HepG2 (cell line): Measurements from ENCODE around the gene JUND. TPM values are rescaled to one million over a fixed set of nuclear protein-coding genes. Genes with fewer than 3 reads are reported as not detected.

Experiments used
- ATF4 ChIP-seq, 2 experiments: fragments of 450-650 bp in 1 of 2; sonication (generic) in 1 of 2; formaldehyde crosslinking; IDR thresholded peaks; 2 replicates each; pipeline versions ENCODE4 v1.5.0 to v1.8.0; 2020 to 2022; ENCODE audit warnings: mild to moderate bottlenecking in 1 of 2, missing genetic modification reagents in 1 of 2
- BCLAF1 ChIP-seq: fragments of 450-650 bp; IDR thresholded peaks from 2 replicates; pipeline ENCODE4 v1.6.1; 2017; ENCODE audit warnings: mild to moderate bottlenecking
- CHD2 ChIP-seq: IDR thresholded peaks from 2 replicates; pipeline ENCODE4 v1.6.1; 2011; ENCODE audit warnings: low read depth, low read length, improper control_type of control experiment
- FOSL2 ChIP-seq: sonication (generic); formaldehyde crosslinking; IDR thresholded peaks from 2 replicates; pipeline ENCODE4 v1.4.0; 2020; ENCODE audit warnings: missing genetic modification reagents
- GTF2F1 ChIP-seq: fragments of 150-350 bp; IDR thresholded peaks from 2 replicates; pipeline ENCODE4 v1.6.1; 2014; ENCODE audit warnings: low read length
- MED1 ChIP-seq: sonication (generic); formaldehyde crosslinking; IDR thresholded peaks from 2 replicates; pipeline ENCODE4 v1.4.0; 2020; ENCODE audit warnings: missing genetic modification reagents
- NCOA5 ChIP-seq: sonication (generic); formaldehyde crosslinking; IDR thresholded peaks from 2 replicates; pipeline ENCODE4 v1.4.0; 2020; ENCODE audit warnings: missing genetic modification reagents
- RERE ChIP-seq: IDR thresholded peaks from 2 replicates; pipeline ENCODE4 v1.6.1; 2016; ENCODE audit warnings: low read depth, missing genetic modification reagents, missing compliant biosample characterization
- TP53 ChIP-seq: sonication (generic); formaldehyde crosslinking; conservative IDR thresholded peaks from 2 replicates; pipeline ENCODE4 v1.4.0; 2020; ENCODE audit warnings: missing genetic modification reagents
- ZBTB49 ChIP-seq: sonication (generic); formaldehyde crosslinking; IDR thresholded peaks from 2 replicates; pipeline ENCODE4 v1.4.0; 2020; ENCODE audit warnings: missing genetic modification reagents, borderline replicate concordance
- ZNF556 ChIP-seq: sonication (generic); formaldehyde crosslinking; IDR thresholded peaks from 2 replicates; pipeline ENCODE4 v1.4.0; 2020; ENCODE audit warnings: mild to moderate bottlenecking, missing genetic modification reagents, borderline replicate concordance
- ZNF672 ChIP-seq: sonication (generic); formaldehyde crosslinking; IDR thresholded peaks from 2 replicates; pipeline ENCODE4 v1.8.1; 2022; ENCODE audit warnings: missing genetic modification reagents
- ZNF761 ChIP-seq: sonication (generic); formaldehyde crosslinking; conservative IDR thresholded peaks from 2 replicates; pipeline ENCODE4 v1.4.0; 2020; ENCODE audit warnings: mild to moderate bottlenecking, missing genetic modification reagents
- ZNF772 ChIP-seq: sonication (generic); formaldehyde crosslinking; IDR thresholded peaks from 2 replicates; pipeline ENCODE4 v1.5.0; 2020; ENCODE audit warnings: mild to moderate bottlenecking, missing genetic modification reagents
- ZNF773 ChIP-seq: sonication (generic); formaldehyde crosslinking; IDR thresholded peaks from 2 replicates; pipeline ENCODE4 v1.4.0; 2020; ENCODE audit warnings: missing genetic modification reagents, borderline replicate concordance
- ZNF782 ChIP-seq: sonication (generic); formaldehyde crosslinking; IDR thresholded peaks from 2 replicates; pipeline ENCODE4 v1.4.0; 2020; ENCODE audit warnings: missing genetic modification reagents, mild to moderate bottlenecking, borderline replicate concordance
- ZSCAN9 ChIP-seq: IDR thresholded peaks from 2 replicates; pipeline ENCODE4 v1.6.1; 2016; ENCODE audit warnings: borderline replicate concordance
- polyA plus RNA-seq, 8 experiments: library from polyadenylated mRNA; depleted of rRNA in 3 of 8; stranded (reverse) in 7 of 8; unstranded in 1 of 8; fragments of >200 nt; fragmentation: Illumina TruSeq in 4 of 8; extraction: Trizol in 4 of 8; gene quantifications; 2 replicates each; pipeline versions ENCODE4 v1.2.1 to v1.2.3, GENCODE V29; 2011 to 2016; ENCODE audit warnings: low read depth in 4 of 8, missing spikeins in 1 of 8, mixed read lengths in 1 of 8; ENCODE audit not compliant: insufficient read depth in 1 of 8
- total RNA-seq, 5 experiments: library from RNA; depleted of rRNA; stranded (reverse); fragments of >200 nt; fragmentation: Illumina TruSeq; extraction: Trizol; gene quantifications; 2 replicates each; pipeline ENCODE4 v1.2.3, GENCODE V29; 2016; ENCODE audit warnings: low read depth in 1 of 5

Gene JUND
- total and polyA plus RNA-seq, 2 of the 13 experiments (the other 11 are each of a cell fraction or from before 2014, with no cell fraction given), result 41.2 to 59.8 TPM

DNA sequence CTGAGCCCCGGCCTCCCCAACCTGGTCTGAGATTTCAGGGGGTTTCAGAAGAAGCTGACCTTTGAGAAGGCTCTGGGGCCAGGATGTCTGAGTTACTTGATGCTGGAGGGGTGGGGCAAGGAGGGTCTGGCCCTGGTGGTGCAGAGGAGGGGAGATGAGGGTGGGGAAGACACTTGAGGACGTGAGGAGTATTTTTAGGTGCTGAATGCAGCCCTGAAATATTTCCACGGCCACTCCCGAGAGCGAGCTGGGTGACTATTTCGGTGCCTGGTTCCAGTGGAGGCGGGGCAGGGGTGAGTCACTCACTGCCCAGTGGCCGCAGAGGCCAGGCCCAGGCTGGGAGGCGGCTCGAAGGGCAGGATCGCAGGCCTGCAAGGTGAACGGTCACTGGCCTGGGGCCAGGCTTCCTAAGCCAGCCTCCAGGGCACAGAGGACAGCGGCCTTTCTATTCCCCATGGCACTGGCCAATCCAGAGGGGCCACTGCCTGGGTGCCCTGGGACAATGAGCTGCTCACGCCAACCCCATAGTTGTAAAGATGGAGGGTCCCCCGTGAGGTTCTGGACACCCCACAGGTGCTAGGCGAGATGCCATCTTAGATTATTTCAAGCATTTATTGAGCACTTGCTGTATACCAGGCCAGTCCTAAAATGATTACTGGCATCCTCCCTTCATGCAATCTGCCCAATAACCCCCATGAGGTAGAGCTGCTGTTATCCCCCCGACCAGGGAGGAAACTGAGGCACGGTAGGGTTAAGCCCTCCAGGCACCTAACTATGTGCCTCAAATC lies 19.7 kb upstream of the JUND start (continued):
- TF ChIP-seq BCLAF1 (no peak), ZNF761 (no peak), ZNF556 (CRISPR knock-in tag) (no peak), ZNF672 (no peak), ZNF772 (CRISPR knock-in tag) (0 out of 2 replicates have a peak, but pooled peaks have one; percentile 25), ZNF782 (CRISPR knock-in tag) (no peak), MED1 (CRISPR knock-in tag) (peak; percentile 70), RERE (CRISPR knock-in tag) (no peak), ZNF773 (CRISPR knock-in tag) (no peak), FOSL2 (CRISPR knock-in tag) (peak; percentile 98), ZBTB49 (CRISPR knock-in tag) (no peak), CHD2 (no peak), ZSCAN9 (CRISPR knock-in tag) (no peak), GTF2F1 (no peak), TP53 (CRISPR knock-in tag) (no peak), NCOA5 (CRISPR knock-in tag) (no peak), ATF4 (CRISPR knock-in tag; IDR thresholded peaks at IDR 0.05) (no peak)
